HG03097 (cell line): ENCODE measurements around the gene HOXC5.
"Not testable (repeated sequence)": the region's sequence is repeated elsewhere in the genome, so short reads cannot be mapped to it uniquely, and the experiment has no call there.

Experiments
- ATAC-seq: cut with Tn5 transposase; IDR thresholded peaks from one replicate; pipeline ENCODE4 v1.9.1; 2021; ENCODE audit not compliant: unreplicated experiment, low FRiP score

HOXC5 gene

DNA sequence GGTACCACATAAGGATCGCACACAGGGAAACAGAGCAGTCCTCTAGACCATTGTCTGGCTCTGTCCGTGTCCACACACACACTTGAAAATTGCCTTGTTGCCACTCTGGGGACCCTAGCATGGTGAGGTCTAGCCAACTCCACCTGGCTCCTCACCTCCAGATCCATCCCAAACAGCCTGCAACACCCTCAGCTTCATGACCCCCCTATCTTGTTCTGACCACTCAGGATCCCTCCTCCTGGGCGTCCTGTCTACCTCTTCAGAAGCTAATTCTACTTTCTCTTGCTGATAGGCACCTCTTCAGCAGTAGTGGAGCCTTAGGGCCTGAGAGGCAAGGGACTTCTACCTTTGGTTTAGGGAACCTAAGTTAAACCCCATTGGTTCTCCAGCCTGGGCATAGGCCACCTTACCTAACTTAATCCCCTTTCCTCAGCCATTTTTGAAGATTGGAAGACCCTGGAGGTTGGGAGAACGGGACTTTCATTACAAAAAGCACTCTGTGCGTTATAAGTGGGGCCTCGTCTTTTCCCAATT is 697 bp upstream of the HOXC5 start:
- ATAC-seq = no peak

DNA sequence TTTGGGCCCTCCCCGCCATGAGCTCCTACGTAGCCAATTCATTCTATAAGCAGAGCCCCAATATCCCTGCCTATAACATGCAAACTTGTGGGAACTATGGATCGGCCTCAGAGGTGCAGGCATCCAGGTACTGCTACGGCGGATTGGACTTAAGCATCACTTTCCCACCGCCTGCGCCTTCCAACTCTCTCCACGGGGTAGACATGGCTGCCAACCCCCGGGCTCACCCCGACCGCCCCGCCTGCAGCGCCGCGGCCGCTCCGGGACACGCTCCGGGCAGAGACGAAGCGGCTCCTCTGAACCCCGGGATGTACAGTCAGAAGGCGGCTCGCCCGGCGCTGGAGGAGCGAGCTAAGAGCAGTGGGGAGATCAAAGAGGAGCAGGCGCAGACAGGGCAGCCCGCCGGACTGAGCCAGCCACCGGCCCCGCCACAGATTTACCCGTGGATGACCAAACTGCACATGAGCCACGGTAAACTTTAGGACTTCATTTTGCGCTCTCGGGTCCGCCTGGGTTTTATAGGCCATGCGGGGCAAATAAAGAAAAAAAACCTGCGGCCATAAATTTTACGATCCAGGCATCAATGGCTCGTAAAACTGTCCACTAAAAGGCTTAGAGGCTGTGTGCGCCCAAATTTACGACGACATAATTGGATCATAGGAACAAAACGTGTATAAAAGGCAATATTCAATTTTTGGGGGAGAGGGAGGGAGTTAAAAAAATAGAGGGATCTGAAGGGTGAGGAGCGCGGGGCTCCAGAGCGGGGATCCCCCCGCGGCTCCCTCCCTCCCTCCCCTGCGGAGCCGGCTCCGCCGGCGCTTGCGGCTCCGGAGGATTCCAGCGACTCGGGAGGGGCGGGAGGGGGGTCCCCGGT is 493 bp downstream of the HOXC5 start:
- no peak for ATAC-seq

DNA sequence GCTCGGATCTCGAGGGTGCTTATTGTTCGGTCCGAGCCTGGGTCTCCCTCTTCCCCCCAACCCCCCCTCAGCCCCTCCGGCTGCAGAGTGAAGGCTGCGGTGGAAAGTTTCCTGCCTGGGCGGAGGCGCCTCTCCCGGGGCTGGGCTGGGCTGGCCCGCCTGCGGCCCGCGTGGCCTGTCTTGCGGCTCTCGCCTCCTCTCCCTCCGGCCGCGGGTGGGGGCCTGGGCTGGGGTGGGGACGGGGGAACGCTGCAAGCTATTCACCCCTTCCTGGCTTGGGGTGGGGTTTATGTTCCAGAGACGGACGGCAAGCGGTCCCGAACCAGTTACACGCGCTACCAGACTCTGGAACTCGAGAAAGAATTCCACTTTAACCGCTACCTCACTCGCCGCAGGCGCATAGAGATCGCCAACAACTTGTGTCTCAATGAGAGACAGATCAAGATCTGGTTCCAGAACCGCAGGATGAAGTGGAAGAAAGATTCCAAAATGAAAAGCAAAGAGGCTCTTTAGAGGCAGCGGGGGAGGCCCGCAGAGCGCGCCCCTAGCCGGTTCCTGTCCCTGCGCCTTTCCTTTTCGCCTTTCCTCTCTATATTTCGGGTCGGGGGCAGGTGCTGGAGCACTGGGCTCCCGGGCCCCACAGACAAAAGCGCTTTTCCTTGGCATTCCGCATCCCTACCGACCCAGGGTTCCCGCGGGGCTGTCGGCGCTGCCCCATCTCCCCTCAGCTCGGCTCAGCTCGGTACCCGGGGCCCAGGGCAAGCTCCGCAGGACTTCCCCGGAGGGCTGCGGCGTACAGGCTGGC is 1.3 kb downstream of the HOXC5 start:
- ATAC-seq = no peak

DNA sequence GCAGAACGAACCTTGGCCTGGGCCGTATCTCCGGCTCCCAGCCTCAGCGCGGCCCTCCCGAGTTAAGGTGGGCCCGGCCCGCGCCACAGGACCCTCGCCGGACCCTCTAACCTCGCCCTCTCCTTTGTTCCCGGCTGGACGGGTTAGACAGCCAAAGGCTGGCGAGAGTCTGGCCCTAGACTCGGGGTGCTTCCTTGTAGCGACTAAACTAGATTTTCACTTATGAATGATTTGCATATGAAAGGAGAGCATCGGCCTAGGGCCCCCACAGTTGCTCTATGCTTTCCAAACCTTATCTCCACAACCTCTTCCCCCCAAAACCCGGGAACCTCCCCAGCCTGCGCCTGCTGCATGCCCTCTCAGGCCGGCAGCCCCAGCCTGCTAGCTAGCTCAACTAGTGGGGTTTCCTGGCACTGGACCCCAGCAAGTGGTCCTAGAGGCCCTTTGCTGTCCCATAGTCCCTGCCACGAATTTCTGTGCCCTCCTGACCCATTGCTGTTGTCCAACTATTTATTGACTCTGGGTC is 2.0 kb downstream of the HOXC5 start:
- ATAC-seq = no peak

DNA sequence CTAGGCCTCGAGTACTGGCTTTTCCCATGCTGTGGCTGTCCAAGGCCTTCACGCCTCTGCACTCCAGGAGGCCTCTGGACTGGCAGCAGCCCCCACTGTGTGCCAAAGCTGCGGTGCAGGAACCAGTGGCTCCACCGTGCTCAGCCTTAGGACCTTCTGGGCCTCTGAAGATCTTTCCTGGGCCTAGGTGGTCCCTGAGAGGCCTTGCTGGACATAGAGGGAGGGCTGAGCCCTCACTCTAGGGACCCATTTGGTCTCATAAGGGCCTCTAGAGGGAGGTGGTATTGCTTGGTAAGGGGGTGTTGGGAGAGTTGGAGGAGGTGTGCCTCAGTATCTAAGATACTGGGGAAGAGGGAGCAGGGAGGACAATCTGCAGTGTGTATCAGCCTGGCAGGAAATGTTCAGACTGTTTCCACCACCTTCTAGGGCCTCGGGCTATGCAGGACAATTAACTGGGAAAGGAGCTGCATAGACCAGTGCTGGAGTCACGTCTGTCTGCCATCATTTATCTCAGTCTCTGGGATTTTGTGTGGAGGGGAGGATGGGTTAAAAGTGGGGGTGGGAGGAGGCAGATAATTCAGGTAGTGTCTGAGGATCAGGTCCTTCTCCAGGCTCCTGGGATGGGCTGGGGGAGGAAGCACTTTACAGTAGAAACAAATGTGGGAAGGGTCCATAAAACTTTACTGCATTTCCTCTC is 2.9 kb downstream of the HOXC5 start:
- no peak for ATAC-seq

DNA sequence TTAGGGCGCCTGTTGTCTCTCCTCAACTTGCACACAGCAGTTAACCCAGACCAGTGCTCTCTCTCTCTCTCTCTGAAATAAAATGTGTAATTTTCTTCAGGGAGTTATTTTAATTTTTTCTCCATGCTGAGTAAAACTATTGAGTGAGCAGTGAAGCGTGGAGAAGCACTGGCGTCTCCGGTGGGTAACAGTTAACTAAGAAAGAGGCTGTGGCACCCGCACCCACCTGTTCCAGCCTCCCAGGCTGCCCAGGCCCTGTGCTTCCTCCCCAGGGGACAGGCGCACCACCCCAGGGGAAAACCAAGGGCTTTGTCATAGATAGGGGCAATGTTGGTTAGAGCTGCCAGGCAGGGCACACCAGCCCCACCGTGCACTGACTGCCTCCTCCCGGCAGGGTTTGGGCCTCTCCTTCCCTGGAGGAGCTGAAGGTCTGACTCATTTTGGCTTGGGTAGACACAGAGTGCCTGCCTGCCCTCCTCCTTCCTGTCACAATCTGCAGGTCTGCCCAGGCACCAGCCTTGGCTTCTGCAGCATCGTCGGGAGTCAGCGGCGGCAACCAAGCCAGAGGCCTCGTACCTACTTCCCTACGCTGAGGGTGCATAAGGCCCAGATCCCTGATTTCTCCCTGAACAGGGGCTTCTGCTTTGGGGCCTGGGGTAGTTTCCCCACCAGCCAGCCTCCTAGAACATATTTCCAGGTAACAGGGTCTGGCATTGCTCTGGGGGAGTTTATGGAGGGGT is 3.9 kb downstream of the HOXC5 start:
- ATAC-seq = no peak

DNA sequence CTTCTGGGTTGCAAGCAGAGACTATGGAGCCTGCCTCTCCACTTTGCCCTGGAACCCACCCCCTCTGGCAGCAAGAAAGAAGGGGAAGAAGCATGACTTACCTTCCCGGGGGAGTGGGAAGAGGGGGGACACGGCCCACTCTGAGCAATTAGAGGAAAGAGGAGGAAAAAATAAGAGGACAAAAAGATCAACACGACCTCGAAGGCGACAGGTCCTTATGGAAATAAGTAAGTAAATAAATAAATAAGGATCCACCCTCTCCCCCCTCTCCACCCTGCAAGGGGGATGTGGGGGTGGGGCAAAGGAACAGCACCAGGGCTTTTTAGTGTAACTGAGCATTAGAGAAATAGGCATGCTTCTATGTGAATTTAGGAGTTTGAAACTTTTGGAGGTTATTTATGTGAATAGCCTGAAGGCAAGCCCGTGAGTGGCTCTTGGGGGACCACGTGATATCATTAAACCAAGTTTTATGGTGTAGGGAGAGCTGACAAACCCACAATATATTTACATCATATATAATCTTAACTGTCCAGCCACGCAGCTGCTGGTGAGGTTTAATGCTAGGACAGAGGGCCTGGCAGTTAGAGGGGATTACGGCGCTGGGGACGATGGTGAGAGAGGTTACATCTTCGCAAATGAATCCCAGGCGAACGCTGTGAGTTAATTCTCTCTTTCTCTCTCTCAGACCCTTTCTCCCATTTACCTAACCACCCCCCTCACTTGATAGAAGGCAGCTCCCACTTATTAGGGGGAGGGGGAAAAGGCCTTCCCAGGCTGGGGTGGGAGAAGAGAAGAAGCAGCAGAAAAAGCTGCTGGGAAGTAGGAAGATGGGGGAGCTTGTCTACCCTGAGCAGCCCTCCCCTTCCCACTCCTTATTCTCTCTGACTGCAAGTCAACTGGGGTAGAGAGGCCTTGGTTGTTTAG is 4.8 kb downstream of the HOXC5 start:
- ATAC-seq = no peak

DNA sequence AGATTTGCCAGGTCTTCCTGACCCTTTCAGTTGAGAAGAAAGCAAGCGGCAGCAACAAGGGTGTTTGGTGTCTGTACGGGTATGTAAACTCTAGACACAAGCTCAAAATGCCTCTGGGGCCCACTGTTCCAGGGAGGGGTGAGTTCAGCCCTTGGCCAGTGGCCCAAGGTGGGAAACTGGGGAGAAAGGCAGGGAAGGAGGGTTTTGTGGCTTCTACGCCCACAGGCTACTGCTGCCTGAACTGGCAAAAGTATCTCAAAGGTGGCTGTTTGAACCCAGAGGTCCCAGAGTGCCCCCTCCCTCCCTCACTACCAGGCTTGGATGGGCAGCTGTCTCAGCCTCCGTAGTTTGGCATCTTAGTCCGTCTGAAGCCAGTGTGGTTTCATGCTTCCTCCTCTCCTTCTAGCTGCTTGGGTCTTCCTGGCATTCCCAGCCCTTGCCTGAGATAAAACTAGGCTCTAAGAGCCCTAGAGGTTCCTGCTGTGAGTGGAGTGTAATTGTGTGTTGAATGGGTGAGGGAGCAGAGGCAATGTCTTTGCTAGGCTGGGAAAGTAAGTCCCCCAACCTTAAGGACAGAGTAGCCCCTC is 5.5 kb downstream of the HOXC5 start:
- no peak for ATAC-seq

DNA sequence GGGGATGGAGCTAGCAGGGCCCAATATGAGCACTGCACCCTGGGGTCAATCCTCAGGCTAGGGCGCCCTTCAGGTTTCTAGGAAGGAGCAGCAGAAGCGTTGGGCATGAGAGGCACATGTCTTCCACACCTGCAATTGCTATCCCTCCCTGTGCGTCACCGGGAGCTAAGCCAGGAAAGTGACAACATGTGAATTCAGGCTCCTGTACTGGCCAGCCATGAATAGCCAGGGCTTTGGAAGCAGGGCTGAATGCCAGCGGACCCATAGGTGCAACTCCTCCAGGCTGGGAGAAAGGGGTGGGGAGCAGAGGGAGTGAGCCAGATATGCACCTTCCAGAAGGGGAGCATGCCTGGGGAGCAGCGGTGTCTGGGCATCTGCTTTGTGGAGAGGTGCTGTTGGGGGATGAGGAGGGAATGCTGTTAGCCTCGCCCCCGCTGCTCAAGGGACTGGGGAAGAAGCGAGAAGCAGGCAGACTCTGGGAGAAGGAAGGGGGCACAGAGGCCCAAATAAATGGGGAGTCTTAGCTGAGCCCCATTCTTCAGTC is 6.1 kb downstream of the HOXC5 start:
- no peak for ATAC-seq

DNA sequence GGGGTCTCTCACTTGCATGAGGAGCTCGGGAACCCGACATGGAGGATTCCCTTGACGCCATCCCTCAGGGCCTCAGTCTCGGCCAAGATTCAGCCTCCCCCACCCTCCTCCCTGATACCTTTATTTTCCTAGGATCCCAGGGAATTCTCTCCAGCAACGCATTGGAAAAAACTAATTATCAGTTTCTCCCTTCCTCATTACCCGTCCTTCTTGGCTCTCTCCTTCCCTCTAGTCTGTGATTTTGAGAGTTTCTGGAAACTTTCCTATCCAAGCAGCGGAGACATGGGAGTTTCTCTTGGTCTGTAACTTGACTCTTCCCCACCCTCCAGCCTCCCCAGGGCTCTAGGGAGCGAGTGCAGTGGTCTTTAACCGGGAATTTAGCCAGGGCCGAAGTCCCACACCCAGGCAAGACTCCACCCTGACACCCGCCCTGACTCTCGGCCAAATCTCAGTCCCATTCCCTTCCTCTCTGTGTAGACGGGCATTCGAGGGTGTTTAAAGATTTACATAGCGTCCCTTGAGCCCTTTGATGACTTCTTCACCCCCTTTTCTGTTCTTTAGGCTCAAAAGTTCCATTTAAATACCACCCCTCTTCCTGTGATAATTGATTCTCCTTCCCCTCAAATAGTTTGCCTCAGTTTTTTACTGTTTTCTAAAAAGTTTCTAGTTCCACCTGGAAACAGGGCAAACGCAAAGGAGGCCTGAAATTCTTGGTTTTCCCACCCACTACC is 6.7 kb downstream of the HOXC5 start:
- ATAC-seq = no peak

DNA sequence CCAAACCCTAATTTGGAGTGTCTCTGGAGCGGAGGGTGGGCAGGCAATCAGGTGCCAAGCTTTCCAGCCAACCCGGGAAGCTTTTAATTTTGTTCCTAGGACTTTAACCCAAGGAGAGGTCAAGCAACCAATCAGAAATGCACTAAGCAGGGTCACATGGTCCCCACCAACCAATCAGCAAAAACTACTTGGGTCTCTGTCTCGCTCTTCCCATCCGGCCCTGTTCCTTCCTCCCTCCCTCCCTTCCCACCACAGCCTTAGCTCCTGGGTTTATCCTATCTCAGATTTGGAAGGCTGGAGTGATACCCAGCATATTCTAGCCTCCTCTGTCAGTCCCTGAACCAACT is 7.3 kb downstream of the HOXC5 start:
- no peak for ATAC-seq

DNA sequence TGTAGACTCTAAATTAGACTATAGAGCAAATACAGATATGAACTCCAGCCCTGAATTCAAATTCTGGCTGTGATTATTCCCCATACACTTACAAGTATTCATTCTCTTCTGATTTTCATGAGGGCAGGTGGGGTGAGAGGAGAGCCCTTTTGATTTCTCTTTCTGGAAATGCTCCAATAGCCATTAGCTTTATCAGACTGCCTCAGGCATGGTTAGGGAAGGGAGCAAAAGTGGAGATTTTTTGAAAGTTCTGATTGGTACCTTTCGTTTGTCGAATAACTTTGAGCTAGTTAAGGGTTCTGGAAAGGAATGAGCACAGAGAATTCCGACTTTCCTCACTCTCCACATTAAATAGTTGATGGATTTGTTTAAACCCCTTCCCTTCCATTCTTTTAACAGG is 7.8 kb downstream of the HOXC5 start:
- ATAC-seq = no peak

DNA sequence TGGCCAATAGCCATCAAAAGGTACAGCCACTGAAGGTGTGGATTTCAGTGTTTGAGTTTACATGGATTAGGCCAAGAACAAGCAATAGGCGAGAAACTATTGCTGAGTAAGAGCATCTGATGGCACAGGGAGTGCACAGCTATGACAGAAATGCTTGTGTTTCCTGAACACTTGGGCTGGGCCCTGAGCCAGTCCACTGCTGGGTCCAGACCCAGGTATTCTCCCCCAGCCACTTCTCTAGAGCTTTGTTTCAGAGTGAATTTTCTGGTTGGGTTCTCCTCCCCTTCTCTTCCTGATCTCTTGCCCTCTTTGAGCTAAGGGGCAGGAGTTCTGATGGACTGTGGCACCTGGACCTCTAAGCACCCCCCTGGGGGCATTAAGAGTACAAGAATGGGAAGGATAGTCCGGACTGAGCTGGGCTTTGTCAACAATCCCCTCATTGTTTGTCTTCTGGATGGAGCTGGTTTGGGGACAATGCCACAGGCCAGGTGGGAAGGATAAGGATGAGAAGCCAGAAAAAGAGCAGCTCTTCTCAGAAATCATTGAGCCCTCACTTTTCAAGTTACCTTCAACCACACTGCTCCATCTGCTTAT is 8.3 kb downstream of the HOXC5 start:
- no peak for ATAC-seq

DNA sequence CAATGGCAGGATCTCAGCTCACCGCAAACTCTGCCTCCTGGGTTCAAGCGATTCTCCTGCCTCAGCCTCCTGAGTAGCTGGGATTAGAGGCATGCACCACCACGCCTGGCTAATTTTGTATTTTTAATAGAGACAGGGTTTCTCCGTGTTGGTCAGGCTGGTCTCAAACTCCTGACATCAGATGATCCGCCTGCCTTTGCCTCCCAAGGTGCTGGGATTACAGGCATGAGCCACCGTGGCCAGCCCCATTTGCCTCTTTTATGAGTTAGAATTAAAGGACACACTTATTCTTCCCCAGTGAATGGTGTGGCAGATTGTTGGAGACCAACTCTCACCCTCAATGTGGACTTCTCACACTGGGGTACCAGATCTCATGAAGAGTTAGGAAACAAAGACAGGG is 9.2 kb downstream of the HOXC5 start:
- ATAC-seq = not testable (repeated sequence)

DNA sequence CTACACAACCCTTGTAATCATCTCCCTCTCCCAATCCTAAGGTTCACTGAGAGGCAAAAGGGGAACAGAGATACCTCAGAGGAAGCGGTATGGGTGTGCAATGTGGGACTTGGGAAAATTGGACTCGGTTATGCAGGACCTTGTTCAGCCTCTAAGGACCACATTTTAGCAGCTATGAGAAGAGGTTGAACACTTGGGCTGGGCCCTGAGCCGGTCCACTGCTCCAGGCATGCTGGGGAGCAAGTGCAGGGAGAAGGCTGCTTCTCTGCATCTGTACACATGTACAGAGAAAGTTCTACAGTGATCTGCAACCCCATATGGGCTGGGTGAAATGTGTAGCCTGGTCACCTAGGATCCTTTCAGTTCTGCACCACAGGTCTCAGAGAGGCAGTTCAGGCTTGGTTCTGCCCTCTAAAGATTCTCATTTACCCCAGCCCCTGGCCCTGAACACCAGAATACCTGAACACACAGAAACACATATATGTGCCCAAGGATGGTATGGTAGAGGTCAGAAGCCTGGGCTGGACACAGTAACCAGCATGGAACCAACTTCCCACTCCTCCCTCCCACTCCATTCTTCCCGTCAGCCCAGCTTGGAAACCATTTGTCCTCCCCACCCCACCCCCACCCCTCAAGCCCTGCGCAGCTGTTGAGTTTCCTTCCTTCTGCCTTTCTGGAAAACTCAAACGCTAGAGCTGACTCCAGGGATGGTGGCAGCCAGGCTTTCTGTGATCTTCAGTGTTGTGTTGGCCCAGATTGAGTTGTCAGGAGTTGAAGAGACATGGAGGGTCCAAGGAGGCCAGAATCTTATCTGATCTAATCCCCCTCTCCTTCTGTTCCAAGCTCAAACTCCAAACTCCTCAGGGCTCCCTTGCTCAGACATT is 10.4 kb downstream of the HOXC5 start:
- ATAC-seq = no peak

DNA sequence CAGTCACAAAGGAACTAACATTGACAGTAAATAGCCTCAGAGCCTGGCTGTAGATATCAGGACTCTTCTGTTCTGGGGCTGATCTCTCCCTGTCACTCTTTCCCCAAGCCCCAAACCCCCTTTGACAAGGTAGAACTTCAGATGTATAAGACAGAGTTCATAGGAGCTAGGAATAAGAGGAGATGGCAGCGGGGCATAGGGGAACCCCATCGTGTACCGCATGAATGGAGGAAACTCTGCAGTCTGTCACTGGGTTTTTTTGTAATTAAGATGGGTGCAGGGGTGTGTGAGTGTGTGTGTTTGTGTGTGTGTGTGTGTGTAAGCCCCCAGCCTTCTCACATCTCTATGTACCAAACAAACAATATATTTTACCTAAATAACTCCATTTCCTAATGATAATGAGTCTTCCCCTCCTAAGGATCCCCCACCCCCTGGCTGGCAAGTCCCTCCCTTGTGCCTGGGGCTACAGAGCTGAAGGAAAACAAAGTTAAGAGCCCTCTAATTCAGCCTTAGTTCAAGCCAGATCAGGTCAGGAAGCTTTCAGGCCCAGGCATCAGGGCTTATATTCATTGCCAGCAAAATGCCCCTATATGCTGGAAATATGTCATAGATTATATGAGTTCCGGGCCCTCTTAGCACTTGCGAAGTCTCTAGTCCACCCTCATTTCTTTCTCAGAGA is 11.7 kb downstream of the HOXC5 start:
- no peak for ATAC-seq
